Measurements from ENCODE around the gene FBXL16.
"Not testable (repeated sequence)": the region's sequence is repeated elsewhere in the genome, so short reads cannot be mapped to it uniquely, and the experiment has no call there.

The FBXL16 gene, protein sequence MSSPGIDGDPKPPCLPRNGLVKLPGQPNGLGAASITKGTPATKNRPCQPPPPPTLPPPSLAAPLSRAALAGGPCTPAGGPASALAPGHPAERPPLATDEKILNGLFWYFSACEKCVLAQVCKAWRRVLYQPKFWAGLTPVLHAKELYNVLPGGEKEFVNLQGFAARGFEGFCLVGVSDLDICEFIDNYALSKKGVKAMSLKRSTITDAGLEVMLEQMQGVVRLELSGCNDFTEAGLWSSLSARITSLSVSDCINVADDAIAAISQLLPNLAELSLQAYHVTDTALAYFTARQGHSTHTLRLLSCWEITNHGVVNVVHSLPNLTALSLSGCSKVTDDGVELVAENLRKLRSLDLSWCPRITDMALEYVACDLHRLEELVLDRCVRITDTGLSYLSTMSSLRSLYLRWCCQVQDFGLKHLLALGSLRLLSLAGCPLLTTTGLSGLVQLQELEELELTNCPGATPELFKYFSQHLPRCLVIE

DNA sequence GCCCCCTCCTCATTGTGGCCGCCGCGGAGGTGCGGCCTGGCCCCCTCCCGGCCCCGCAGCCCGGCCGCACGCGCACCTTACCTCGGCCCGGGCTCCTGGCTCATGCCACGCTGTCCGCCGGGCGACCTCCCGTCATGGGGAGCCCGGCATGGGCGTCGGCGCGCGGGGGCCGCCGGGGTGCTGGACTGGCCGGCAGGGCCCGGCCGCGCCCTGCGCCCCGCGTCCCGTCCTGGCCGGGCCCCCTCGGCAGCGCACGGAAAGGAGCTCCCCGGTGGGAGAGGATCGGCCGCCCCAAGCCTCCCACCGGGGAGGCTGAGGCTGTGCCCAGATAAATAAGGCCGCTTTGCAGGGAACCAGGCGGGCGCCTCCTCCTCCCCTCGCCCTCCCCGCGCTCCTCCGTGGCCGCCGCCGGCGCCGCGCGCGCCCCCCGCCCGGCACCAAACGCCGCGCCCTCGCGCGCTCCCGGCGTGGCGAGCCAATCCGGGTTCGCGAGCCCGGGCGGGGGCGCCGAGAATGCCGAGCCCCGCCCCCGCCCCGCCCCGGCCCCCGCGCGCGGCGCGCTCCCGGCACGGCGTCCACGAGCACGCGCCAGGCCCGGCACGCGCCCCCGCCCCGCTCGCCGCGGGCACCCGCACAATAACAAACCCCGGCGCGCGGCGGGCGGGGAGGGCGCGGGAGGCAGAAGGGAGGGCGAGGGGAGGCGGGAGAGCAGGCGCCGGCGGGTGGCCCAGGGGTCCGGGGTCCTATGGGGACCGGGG, at the start of gene FBXL16:
Gene FBXL16 (minus strand): TSS at position 371 of the 758 bp plus-strand sequence. CDS start 8,396 bp downstream, outside the sequence.
- DNase-seq (ENCODE audit: low read depth), result no peak

DNA sequence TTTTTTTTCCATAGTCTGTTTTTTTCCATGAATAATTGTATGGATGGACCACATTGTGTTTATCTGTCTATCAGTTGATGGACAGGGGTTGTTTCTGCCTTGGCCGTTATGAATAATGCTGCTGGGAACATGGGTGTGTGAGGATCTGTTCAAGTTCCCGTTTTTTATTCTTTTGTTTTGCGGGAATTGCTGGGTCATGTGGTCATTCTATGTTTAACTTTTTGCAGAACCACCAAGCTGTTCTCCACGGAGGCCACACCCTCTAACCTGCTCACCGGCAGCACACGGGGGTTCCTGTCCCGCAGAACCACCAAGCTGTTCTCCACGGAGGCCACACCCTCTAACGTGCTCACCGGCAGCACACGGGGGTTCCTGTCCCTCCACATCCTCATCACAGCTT, 49.1 kb upstream of the FBXL16 start:
- no peak for DNase-seq (ENCODE audit: low read depth)

DNA sequence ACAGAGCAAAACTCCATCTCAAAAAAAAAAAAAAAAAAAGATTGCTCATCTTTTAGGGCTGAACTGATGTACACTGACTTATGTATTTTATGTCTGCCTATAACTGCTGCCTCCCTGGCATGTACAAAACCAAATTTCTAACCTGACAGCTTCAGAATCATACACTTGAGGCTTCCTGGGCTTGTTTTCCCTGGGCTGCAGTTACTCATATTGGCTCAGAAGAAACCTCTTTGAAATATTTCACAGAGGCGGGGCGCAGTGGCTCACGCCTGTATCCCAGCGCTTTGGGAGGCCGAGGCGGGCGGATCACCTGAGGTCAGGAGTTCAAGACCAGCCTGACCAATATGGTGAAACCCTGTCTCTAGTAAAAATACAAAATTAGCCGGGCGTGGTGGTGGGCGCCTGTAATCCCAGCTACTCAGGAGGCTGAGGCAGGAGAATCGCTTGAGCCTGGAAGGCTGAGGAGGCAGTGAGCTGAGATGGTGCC, 48.6 kb upstream of the FBXL16 start:
- not testable (repeated sequence) for DNase-seq (ENCODE audit: low read depth)

DNA sequence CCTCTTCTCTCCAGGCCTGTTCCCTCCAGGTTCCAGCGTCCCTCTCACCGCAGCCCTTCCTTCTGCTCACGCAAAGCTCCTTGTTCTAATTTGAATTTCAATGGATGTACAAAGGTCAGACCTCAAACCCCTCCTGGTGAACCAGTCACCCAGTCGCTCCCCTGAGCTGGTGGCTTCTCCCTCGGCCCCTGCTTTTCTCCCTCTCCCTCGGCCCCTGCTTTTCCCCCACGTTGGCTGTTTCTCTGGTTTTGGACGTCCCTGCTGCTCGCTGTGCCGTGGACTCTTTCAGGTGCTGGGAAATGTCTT, 46.4 kb upstream of the FBXL16 start:
- no peak for DNase-seq (ENCODE audit: low read depth)

DNA sequence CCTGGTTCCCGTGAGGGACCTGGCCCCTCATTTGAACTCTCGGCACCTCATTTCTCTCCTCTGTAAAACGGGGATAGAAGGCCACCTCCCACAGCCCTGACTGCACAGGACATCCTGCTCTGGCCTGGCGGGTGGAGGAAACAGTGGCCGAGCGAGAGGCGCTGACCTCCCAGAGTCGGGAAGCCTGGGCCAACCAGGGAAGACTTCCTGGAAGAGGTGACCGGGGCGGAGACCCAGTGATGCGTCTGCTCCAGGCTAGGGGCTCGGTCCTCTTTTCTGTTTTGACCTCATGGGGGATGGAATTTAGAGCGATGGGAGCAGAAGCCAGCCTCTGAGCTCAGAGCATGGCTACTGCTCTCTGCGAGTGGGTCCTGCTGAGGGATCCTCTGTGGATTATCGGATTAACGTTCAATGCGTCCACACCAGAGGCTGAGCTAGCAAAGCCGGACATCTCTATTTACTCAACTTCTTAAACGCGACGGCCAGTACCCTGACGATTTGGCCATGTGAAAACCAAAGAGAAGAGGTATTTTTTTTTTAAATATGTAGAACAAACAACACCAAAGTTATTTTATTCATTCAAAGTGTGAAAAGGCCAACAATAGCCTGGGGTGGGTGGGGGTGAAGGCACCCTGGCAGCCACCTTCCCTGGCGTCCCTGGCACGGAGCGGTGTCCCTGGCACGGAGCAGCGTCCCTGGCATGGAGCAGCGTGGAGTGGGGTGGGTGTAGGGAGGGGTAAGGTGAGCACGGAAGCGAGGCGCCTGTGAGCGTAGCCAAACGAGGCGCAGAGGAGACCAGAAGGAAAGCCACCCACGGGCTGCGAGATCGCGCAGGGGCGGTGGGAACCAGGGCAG, 45.8 kb upstream of the FBXL16 start:
- DNase-seq (ENCODE audit: low read depth), result no peak

DNA sequence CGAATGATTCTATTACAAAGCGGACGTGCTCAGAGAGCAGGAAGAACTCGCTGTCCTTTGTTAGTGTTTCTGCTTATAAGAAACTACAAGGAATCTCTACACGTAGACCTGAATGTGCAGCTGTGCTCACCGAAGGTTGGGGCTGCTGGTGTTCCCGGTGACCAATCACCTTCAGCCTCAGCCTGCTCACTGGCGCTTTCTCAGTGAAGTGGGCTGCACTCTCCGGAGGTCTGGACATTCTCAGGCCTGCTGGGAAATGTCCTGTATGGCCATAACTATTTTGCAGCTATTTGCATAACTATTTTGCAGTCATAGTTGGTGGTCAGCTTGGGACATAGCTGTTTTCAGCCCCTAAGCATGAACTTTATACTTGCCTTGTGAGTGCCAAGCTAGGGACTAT, 44.9 kb upstream of the FBXL16 start:
- DNase-seq (ENCODE audit: low read depth), result peak; percentile 68

DNA sequence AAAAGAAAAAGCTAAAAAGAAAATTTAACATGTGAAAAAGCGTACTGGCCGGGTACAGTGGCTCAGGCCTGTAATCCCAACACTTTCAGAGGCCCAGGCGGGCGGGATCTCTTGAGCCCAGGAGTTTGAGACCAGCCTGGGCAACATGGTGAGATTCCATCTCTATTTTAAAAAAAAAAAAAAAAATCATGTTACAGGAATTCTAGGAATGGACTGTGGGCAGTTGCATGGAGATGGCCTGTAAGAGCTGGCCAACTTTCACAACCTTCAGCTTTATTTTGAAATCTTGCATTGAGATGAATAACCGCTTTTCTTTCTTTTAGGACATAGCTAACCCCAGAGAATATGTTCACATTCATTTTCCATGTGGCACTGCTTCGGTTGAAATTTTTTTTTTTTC, 43.4 kb upstream of the FBXL16 start:
- peak; percentile 98 for DNase-seq (ENCODE audit: low read depth)

DNA sequence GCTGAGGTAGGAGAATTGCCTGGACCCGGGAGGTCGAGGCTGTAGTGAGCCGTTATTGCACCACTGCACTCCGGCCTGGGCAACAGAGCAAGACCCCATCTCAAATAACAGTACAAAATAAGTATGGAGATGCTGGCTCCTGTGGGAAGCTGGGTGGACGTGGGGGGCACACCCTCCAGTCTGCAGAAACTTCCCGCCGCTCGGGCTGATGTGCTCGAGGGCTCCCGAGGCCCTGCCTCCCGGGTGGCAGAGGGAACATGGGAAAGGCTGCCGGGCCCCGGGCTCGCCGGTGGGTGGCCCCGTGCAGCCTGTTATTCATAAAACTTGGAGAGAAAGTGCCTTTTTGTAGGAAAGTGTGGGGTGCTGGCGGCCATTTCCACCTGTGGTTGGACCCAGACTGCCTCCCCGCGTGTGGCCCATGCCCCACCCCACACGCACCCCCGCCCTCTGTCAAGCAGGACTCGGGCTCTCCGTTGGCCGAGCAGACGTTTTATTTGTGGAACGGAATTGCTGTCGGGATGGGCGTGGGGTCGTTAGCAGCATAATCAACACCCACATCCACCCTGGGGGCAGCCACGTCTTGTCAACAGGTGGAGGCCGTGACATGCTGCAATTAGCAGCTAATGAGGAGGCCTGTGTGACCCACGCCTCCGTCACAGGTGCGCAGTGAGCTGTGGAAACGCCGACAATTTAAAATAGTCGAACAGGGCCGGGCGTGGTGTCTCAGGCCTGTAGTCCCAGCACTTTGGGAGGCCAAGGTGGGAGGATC, 42.6 kb upstream of the FBXL16 start:
- DNase-seq (ENCODE audit: low read depth), result no peak

DNA sequence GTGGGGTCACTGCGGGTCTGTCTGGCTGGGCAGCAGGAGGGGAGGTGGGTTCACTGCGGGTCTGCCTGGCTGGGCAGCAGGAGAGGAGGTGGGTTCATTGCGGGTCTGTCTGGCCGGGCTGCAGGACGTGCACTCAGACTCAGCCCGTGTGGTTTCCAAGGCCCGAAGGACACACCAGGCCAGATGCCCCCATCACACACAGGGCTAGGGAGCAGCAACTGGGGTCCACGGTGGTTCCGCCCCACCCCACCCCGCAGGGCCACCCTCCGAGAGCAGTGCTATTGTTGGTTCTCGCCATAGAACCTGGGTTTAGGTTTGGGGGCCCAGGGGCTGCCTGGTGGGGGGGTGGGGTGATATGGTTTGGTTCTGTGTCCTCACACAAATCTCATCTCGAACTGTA, 41.0 kb upstream of the FBXL16 start:
- DNase-seq (ENCODE audit: low read depth), result no peak

DNA sequence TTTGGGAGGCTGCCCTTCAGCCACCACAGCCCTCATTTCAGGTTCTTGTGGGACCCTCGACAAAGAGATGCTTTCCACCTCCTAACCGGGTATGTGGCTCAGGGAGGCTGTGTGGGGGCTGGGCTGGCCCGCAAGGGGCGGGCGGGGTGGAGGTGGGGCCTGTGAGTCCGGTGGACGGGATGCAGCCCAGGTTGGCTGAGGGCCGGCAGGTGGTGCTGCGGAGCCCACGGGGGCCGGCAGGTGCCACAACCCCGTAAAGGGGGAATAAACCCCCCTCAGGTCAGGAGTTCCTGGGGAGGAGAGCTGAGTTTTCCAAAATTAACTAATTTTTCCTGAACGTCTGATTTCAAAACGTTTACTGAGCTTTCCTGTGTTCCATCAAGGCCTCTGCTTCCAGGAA, 40.1 kb upstream of the FBXL16 start:
- no peak for DNase-seq (ENCODE audit: low read depth)

DNA sequence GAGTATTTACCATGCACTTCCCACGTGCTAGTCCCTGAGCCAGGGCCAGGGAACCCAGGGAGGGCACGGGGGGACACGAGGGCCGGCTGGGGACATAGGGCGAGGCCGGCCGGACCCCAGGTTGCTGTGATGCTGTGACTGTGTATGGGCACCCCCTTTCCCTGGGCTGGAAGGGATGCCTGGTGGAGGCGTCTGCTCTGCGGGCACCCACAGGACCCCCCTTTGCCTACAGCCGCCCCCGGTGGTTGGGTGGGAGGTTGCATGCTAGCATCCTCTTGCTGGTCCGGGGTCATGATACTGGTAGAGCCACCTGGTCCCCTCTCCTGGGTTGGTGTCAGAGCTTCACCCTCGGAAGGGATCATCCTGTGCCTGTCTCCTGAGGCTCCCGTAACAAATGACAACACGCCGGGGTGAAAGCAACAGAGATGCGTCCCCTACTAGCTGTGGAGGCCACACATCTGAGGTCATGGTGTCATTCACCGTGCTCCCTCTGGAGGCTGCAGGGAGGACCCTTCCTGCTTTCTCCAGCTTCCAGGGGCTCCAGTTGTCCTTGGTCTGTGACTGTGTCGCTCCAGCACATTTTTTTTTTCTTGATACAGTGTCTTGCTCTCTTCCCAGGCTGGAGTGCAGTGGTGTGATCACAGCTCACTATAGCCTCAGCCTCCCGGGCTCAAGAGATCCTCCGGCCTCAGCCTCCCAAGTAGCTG, 38.3 kb upstream of the FBXL16 start:
- DNase-seq (ENCODE audit: low read depth), result no peak

DNA sequence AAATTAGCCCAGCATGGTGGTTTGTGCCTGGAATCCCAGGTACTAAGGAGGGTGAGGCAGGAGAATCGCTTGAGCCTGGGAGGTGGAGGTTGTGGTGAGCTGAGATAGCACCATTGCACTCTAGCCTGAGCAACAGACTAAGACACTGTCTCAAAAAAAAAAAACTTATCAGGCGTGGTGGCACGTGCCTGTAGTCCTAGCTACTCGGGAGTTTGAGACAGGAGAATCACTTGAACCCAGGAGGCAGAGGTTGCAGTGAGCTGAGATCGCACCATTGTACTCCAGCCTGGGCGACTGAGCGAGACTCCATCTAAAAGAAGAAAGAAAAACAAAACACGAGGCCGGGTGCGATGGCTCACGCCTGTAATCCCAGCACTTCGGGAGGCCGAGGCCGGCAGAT, 37.3 kb upstream of the FBXL16 start:
- not testable (repeated sequence) for DNase-seq (ENCODE audit: low read depth)

DNA sequence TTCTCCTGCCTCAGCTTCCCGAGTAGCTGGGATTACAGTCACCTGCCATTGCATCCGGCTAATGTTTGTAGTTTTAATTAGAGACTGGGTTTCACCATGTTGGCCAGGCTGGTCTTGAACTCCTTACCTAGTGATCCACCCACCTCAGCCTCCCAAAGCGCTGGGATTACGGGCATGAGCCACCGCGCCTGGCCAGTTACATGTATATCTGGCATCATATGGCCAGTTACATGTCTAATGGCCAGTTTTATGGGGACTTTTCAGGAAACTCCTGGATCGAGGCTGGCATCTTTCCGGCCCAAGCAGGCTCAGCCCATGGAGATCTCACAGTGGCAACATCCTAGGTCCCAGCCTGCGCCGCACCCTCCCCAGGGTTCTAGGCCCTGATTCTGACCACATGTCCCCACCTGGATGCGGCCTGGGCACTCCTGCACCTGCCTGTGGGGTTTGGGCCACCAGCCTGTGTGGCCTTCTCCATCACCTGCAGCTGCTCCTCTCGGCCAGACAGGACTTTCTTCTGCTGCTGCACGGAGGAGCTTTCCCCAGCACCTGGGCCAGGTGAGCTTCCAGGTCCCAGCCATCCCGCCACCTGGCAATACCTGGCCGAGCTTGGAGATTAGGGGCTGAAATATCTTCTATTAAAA, 36.5 kb upstream of the FBXL16 start:
- DNase-seq (ENCODE audit: low read depth), result no peak

DNA sequence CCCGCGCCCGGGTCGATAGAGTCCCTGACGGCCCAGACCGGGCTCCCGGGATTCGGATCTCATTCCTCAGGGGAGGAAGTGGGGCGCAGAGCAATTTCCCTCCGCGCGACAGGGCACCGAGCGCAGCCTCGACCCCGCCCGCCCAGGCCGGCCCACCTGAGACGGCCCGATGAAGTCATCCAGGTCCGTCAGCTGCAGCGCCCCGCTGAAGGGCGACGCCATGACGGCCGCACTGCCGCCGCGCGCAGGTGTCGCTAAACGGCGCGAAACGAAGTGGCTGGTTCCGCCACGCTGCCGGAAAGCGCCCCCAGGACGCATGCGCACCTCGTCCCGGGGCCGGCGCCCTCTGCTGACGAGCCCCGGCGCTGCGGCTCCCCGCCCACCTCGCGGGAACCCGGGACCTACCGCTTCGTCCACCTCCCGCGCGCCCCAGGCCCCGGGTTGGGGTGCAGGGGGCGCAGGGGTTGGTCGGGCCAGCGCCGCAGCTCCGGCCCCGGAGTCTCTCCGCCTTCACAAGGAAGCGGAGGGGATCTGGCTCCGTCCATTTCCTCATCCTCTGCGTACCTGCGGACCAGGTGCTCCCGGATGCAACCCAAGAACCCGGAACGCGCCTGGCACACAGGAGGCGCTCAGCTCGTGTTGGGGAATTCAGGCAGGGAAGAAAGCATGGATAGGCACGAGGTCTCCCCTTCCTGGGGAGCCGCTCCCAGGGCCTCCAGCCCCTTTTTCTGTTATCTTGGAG, 35.3 kb upstream of the FBXL16 start, which contains the start of gene CIAO3:
Gene CIAO3 (minus strand): TSS at position 234 of the 742 bp plus-strand sequence. CDS start 12 bp downstream, at position 222.
- DNase-seq (ENCODE audit: low read depth), result peak; percentile 86

DNA sequence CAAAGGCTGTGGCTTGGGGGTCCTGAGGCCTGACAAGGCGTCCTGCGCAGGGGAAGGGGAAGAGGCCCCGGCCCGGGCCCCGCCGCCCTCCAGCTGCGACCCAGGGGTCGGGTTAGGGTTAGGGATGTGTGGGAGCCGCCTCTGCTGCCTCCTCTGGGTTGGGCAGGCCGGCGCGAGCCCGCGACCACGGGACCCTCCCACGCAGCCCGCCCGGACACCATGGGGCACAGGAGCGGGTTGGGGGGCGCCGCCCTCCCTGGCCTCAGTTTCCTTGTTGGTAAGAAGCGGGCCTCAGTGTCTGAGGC, 34.8 kb upstream of the FBXL16 start:
- DNase-seq (ENCODE audit: low read depth), result no peak

DNA sequence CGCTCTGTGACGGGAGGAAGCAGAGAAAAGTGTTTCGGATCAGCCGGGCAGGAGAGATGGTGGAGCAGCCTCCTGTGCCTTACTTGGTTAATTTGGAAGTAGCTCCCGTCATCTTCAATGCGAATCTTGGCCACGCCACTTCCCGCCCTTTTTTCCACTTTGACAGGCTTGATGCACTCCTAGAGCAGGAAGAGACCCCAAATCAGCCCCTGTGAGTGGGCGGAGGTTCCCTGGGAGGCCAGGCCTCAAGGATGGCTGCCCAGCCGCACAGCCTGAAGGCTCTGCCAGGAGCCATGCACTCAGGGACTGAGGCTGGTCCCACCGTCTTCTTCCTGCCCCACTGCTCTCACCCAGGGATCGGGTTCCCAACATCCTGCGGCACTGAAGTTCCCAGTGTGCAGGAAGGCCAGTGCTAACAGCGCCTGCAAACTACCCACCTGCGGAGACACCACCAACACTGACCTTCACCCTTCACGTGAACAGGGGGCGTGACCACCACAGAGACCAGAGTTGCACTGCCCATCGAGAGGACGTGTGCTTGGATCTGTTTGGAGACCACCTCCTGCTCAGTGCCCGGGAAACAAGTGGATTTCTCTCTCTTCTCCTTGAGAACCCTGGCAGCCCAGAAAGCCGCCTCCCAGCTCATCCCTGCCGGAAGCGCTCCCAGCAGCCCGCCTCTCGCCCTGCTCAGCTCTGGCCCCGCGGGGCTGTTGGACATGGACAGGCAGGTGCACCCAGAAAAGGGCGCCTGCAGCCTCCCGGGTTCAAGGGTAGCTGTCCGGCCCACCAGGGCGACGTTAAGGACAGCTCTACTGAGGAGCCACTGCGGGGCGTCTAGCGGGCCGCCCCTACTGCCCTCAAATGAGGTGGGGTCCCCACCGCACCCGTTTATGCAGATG, 34.2 kb upstream of the FBXL16 start:
- no peak for DNase-seq (ENCODE audit: low read depth)

DNA sequence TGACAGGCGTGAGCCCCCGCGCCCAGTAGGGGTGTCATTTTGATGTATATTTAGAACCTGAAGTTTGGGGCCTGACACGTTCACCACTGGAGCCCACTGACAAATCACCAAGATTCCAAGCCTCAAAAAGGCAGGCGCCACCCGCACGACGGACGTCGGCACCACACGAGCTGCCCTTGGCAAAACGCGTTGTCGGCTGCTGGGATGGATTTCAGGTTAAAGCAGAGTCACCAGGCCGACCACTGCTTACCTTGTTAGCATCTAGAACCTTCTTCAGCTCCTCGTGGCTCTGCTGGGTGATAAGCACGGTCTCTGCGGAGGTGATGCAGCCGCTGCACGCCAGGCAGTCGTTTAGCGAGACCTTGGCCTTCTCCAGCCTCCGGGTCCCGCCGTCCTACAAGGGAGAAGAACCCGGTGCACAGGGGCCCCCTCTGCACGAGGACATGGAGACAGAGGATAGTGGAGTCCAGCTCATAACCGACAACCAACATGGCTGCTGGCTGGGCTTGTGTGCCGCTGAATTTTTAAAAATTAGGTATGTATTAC, 31.4 kb upstream of the FBXL16 start:
- DNase-seq (ENCODE audit: low read depth), result no peak

DNA sequence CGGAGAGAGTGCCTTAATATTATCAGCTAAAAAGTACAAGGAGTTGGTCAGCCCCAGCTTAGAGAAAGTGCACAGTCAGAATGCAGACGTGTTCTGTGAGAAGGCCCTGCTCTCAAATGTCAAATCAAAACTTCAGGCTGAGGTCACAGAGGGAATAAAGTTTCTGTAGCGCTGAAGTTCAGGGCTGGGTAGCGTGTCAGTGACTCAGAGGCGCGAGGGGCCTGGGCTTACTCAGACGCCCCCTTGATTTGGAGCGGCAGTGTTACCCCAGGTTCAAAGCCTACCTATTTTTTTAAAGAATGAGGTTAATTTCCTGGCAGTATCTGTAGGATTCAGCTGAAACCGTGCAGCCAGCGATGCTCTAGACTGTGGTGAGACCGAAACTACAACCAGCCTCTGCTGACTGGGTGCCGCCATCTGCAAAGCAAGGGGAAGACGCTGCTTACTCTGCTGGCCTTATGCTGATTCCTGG, 30.4 kb upstream of the FBXL16 start:
- no peak for DNase-seq (ENCODE audit: low read depth)
